Right lobe of liver (tissue), 6 donors: ENCODE data around the gene CPNE6. TPM values are rescaled to one million over a fixed set of nuclear protein-coding genes. Genes with fewer than 3 reads are reported as not detected.
A peak's percentile ranks its signal among the peaks of the same experiment; 100 is the strongest.

ENCODE experiments used
- ATAC-seq, 4 donors: fragments of 200-7000 bp; cut with Tn5 transposase; one replicate each; pipeline ENCODE4 v1.9.1; 2020; ENCODE audit warnings: mild to moderate bottlenecking in 4 of 4, moderate library complexity in 4 of 4
- DNase-seq, 3 donors: peaks; one replicate each; pipeline ENCODE4 v3.0.0-alpha.2; 2020
- H3K27ac ChIP-seq, 3 donors: fragments of 200-600 bp; one replicate each; pipeline ENCODE4 v1.8.0; 2022
- H3K27me3 ChIP-seq, 2 donors: fragments of 200-600 bp; one replicate each; pipeline ENCODE4 v1.8.0; 2022
- H3K36me3 ChIP-seq, 4 donors: fragments of 200-600 bp; sonication (generic) in 1 of 4; one replicate each; pipeline versions ENCODE4 v1.5.1 to v1.8.0; 2017 to 2022; ENCODE audit warnings: control low read depth in 1 of 4
- H3K4me1 ChIP-seq, 4 donors: fragments of 200-600 bp; sonication (generic) in 1 of 4; one replicate each; pipeline versions ENCODE4 v1.5.1 to v1.8.0; 2017 to 2022; ENCODE audit warnings: control low read depth in 1 of 4
- H3K4me3 ChIP-seq, 3 donors: fragments of 200-600 bp; one replicate each; pipeline ENCODE4 v1.8.0; 2022
- H3K9me3 ChIP-seq, 4 donors: fragments of 200-600 bp; sonication (generic) in 1 of 4; one replicate each; pipeline versions ENCODE4 v1.5.1 to v1.8.0; 2017 to 2022; ENCODE audit warnings: control low read depth in 1 of 4
- POLR2A ChIP-seq: fragments of 450-650 bp; IDR thresholded peaks from one replicate; pipeline ENCODE4 v1.6.1; 2017; ENCODE audit warnings: antibody characterized with exemption, mild to moderate bottlenecking
- WGBS: methylation state at CpG from one replicate; pipeline ENCODE4 v1.1.6; 2018; ENCODE audit warnings: low coverage, low lambda C conversion rate; ENCODE audit not compliant: insufficient coverage; ENCODE audit errors: missing lambda C conversion rate; 5-methylcytosine and 5-hydroxymethylcytosine counted together
- intact Hi-C, 2 donors: fragments of 100-400 bp; cut with DNase I; formaldehyde crosslinking; loops; one replicate each; pipeline versions ENCODE4 v1.11.2 to v1.14.1; 2022
- total RNA-seq, 6 experiments: library from RNA; depleted of rRNA in 2 of 6; stranded (reverse); fragments of >200 nt in 2 of 6; fragmentation: NEBNext Ultra II Directional in 3 of 6; extraction: Animal tissue kit (Norgen Biotek cat#: 25700) in 3 of 6; gene quantifications; one replicate each; pipeline versions ENCODE4 v1.1.0 to v1.2.4, GENCODE V29; 2016 to 2023
- TF ChIP-seq, protein P1 (sequence below), 4 donors: fragments of 200-600 bp in 3 of 4; fragments of 450-650 bp in 1 of 4; IDR thresholded peaks; one replicate each; pipeline versions ENCODE4 v1.5.1 to v1.8.0; 2016 to 2022; ENCODE audit warnings: antibody characterized with exemption in 4 of 4, mild to moderate bottlenecking in 2 of 4
- donor health status: DM: no; HTN: yes; CAD: no.
- donor health status: DM: no; HTN: no; CAD: no.
- donor health status: DM: no; HTN: no; CAD: no.
- donor health status: DM: no; HTN: yes; CAD: no.
- donor health status: DM: no; HTN: yes; CAD: no.

Gene CPNE6
- total RNA-seq, 6 experiments from 2014 or later, result 0.09 to 0.40 (median 0.18) TPM; not detected in 2

GRCh38 chr14:24064091-24064795, 7.1 kb upstream of the CPNE6 start:
- Histone ChIP-seq H3K4me3 (no peak overlapping the region), H3K27ac (peak overlapping the region in 2 of 3 donors; percentile 33 to 77), H3K36me3 (no peaks in the 10 kb centered on the region), H3K9me3 (no peaks in the 10 kb centered on the region), H3K4me1 (peaks cover 0 to 71% (median 26%) of the 10 kb centered on the region in 4 donors), H3K27me3 (no peaks in the 10 kb centered on the region)
- intact Hi-C loops, result loop anchor here in 1 of 2 donors (10.0 kb wide), 1 partner anchor 101 kb away; the partner anchor contains the start of gene IRF9
- TF ChIP-seq POLR2A, result no peak
- TF ChIP-seq, protein P1, sequence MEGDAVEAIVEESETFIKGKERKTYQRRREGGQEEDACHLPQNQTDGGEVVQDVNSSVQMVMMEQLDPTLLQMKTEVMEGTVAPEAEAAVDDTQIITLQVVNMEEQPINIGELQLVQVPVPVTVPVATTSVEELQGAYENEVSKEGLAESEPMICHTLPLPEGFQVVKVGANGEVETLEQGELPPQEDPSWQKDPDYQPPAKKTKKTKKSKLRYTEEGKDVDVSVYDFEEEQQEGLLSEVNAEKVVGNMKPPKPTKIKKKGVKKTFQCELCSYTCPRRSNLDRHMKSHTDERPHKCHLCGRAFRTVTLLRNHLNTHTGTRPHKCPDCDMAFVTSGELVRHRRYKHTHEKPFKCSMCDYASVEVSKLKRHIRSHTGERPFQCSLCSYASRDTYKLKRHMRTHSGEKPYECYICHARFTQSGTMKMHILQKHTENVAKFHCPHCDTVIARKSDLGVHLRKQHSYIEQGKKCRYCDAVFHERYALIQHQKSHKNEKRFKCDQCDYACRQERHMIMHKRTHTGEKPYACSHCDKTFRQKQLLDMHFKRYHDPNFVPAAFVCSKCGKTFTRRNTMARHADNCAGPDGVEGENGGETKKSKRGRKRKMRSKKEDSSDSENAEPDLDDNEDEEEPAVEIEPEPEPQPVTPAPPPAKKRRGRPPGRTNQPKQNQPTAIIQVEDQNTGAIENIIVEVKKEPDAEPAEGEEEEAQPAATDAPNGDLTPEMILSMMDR (IDR thresholded peaks at IDR 0.05), result no peak
- DNase-seq (peak in 1 of 3 donors; percentile 65), ATAC-seq (peak in 1 of 4 donors; percentile 7)
- 59% methylated on average over 3 of the region's 7 CpGs for WGBS

DNA sequence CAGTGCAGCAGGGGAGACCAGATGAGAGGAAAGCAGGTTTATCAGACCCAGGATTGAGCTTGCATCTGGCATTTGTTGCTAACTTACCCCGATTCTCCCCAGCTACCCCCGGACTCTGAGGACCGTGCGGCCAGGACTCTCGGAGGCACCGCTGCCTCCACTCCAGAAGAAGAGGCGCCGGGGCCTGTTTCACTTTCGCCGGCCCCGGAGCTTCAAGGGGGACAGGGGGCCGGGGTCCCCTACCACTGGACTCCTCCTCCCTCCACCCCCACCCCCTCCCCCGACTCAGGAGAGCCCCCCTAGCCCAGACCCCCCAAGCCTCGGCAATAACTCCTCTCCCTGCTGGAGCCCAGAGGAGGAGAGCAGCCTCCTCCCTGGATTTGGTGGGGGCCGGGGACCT, 6.5 kb upstream of the CPNE6 start:
- no peak overlapping the region for H3K4me3 ChIP-seq
- no peak for TF ChIP-seq POLR2A
- TF ChIP-seq, protein P1 (IDR thresholded peaks at IDR 0.05), result no peak
- peaks cover 0 to 71% (median 26%) of the 10 kb centered on the region in 4 donors for H3K4me1 ChIP-seq
- ATAC-seq (no peak), DNase-seq (no peak)
- no peaks in the 10 kb centered on the region for H3K9me3 ChIP-seq
- H3K27ac ChIP-seq, result peak overlapping the region in 1 of 3 donors; percentile 44
- no peaks in the 10 kb centered on the region for H3K27me3 ChIP-seq
- intact Hi-C loops, result loop anchor here in 1 of 2 donors (10.0 kb wide), 1 partner anchor 100 kb away; the partner anchor contains the start of gene IRF9
- H3K36me3 ChIP-seq, result no peaks in the 10 kb centered on the region
- WGBS, result 20% methylated on average over 1 of the region's 15 CpGs

DNA sequence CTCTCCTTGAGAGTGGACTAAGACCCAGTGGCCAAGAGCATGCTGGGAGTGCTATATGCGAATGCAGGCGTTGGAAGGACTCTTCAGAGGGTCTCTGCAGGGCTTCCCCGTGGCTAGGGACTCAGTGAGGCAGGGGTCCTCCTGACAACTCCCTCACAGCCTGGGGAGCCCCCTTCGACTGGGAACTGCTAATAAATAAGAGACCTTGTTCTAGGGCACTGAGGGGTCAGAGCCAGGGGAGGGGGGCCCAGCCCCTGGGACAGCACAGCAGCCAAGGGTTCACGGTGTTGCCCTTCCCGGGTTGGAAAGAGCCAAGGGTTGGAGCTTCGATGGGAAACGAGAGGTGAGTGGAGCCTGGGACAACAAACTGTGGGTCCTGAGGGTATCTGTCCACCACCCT, 6.0 kb upstream of the CPNE6 start:
- Histone ChIP-seq H3K4me3 (peak overlapping the region in 1 of 3 donors; percentile 64), H3K27me3 (no peaks in the 10 kb centered on the region), H3K36me3 (no peaks in the 10 kb centered on the region), H3K27ac (peak overlapping the region in 1 of 3 donors; percentile 44), H3K4me1 (peaks cover 0 to 69% (median 25%) of the 10 kb centered on the region in 4 donors), H3K9me3 (no peaks in the 10 kb centered on the region)
- ATAC-seq (no peak), DNase-seq (no peak)
- 38% methylated on average over 4 of the region's 8 CpGs for WGBS
- intact Hi-C loops, result loop anchor here in 1 of 2 donors (10.0 kb wide), 1 partner anchor 99 kb away; the partner anchor contains the start of gene IRF9
- TF ChIP-seq POLR2A, result no peak
- TF ChIP-seq, protein P1 (IDR thresholded peaks at IDR 0.05), result no peak

DNA sequence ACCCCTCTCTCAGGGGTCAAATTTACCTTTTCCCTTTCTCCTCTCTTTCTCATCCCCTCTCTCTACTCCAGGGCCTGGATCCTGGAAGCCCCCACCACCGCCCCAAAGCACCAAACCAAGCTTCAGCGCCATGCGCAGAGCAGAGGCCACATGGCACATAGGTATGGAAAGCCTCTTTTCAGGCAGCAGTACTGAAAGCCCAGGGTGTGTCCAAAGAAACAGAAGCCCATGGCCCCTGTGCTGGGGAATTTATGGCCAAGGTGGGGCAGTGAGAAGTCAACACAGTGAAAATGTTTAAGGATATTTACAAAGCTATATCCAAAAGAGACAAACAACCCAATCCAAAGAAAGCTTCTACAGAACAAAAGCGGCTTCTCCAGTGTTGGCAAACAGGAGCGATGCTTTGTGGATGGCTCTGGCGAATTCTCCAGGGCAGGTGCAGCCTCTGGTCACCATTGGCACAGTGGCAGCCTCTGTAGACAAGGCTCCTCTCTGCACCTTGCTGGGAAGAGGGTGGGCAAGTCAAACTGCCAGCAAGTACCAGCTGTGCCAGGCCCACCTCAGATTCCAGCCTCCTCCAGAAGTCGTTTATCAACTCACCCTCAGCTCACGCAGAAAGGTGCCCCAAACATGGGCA, 4.7 kb upstream of the CPNE6 start:
- H3K27me3 ChIP-seq, result no peaks in the 10 kb centered on the region
- intact Hi-C loops, result loop anchor here in 1 of 2 donors (10.0 kb wide), 1 partner anchor 98 kb away; the partner anchor contains the start of gene IRF9
- no peaks in the 10 kb centered on the region for H3K36me3 ChIP-seq
- H3K4me3 ChIP-seq, result peak overlapping the region in 2 of 3 donors; percentile 60 to 64
- DNase-seq (no peak), ATAC-seq (peak; percentile 8 to 30 (median 18))
- peaks cover 0 to 58% (median 20%) of the 10 kb centered on the region in 4 donors for H3K4me1 ChIP-seq
- TF ChIP-seq POLR2A, result no peak
- no peaks in the 10 kb centered on the region for H3K9me3 ChIP-seq
- H3K27ac ChIP-seq, result peak overlapping the region; percentile 8 to 87 (median 85)
- WGBS, result 37% methylated on average over 7 of the region's 8 CpGs
